ENCODE measurements around the gene PPBP.

- no peak for TF ChIP-seq CTCF (IDR thresholded peaks at IDR 0.05; ENCODE audit: low read depth, low read length, poor library complexity, severe bottlenecking)
- no peak for TF ChIP-seq EZH2phosphoT487 (IDR thresholded peaks at IDR 0.05; ENCODE audit: borderline replicate concordance, low read length)
These were observed 40.6 kb downstream of the PPBP start for GRCh38 chr4:73947239-73947985.

All from DOHH2 (cell line).